NCI-H748 (cell line): Measurements from ENCODE around the gene SCTR.
A peak's percentile ranks its signal among the peaks of the same experiment; 100 is the strongest.

Source experiments
- DNase-seq: peaks from one replicate; lab custom pipeline; 2025; ENCODE audit not compliant: unreplicated experiment; lab: John Stamatoyannopoulos, UW

The SCTR gene

DNA sequence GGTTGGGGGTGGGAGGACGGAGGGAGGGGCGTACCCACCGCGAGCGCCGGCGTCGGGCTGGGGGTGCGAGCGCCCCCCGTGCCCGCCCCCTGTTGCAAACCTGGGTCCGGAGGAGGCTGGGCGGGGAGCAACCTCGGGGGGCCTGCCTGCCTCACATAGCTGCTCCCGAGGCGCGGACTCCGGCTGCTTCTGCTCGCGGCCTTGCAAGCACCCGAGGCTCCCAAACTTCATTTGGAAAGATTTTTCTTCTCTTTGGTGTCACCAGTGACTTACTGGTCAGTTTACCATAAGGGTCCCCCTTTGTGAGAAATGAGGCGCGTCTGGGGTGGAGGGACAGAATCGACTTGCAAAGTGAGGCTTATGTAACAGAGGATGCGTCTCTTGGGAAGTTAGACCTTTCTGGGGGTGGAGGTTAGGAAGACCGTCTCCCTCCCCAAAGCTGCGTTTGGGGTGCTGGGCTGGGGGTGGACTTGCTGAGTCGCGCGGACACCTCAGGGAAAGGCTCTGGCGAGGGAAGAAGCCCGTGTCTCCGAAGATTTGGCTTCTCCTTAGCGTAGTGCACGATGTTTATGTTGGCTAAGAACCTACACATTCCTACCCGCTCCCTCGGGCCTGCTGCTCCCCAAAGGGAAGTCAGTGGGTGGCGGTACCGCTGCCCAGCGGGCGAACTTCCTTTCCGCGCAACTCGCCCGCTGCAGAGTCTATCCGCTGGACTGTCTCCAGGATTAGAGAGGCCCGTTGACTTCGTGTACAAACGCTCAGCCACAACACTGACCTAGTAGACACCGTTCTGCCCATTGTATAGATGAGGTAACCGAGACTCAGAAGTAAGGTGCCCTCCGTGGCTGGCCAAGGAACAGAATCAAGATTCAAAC lies 92.1 kb downstream of the SCTR start:
- peak; percentile 18 for DNase-seq

DNA sequence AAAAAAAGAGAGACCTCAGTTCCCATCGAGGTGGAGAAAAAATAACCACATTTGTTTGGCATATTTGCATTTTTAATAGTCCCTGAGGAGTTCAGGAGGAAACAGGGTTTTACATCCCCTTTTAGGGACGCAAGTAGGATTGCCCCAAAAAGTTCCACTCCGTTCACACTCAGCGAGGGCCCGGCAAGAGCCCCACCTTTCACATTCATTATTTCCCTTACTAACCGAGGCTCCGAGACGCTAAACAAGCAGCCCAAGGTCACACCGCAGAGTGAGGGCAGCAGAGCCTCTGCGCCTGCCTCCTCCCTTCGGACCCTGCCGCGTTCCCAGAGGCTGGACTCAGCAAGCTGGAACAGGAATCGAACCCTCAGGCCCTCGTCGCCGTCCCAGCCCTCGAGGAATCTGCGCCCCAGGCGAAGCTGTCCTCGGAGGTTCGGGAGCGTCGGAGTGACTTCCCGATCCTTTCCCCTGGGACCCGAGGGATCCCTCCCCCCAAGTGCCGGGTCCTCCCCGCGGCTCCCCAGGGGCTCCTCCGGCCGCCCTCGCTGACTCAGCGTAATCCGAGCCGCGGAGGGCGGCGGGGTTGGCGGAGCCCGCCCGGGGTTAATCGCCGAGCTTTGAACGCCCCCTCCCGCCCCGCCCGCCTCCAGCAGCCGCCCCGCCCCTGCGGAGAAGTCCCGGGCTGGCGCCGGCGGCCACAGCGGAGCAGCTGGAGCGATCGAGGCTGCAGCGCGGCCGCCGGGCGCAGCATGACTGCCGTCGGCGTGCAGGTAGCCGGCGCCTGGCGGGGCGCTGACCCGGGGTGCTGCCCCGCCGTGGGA lies 92.9 kb downstream of the SCTR start, which contains the start of gene TMEM37:
TSS of gene TMEM37 (plus strand) at position 700 of the 821 bp plus-strand sequence. CDS start at position 750, 50 bp downstream.
- peak; percentile 65 for DNase-seq

DNA sequence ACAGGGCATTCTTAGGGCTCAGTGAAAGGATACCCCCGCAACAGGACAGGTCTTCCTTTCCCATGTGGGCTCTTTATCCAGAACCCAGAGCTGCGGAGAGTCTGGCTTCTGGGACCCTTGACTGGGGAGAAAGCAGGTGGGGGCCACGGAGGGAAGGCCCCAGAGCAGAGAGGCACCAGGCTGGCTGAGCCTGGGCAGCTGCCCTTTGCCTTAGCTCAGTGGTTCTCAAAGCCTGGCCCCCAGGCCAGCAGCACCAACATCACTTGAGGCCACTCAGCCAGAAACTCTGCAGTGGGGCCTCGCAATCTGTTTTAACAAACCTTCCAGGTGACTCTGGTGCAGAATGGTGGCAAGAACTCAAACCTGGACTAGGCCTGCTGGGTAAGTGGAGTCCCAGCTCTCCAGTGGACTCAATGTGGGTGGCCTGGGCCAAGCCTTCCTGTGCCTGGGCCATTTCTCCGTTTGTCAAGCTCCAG lies 94.2 kb downstream of the SCTR start:
- DNase-seq, result no peak

DNA sequence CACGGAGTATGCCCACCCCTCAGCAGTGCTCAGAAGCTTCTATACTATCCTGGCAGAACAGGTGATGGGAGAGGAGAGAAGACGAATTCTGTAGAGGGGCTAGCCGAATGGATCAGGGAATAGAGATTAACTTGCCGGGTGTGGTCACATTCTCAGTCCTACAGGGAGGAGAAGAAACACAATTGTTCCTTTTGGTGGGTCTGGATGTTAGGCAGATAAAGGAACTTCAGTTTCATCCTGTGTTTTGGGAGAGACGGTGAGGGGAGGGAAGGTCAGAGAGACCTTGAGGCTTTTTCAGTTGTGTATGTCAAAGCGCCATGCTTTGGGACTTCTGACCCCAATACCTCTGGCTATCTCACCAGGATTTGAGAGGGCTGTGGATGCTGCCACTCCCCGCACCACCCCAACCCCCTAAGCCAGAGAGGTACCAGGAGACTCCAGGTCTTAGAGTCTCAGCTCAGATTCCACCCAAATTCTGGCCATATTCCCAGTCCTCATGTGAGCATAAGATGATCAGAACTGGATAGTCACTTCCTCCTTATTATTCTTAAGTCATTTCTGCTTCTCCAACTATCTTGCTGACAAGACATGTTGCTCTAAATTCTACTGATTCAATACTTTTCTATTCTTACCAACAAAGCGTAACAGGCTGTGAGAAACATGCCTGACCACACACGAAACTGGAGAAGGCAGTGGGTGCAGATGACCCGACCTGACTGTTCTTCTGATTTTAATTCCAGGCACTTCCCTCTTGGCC lies 94.9 kb downstream of the SCTR start:
- no peak for DNase-seq

DNA sequence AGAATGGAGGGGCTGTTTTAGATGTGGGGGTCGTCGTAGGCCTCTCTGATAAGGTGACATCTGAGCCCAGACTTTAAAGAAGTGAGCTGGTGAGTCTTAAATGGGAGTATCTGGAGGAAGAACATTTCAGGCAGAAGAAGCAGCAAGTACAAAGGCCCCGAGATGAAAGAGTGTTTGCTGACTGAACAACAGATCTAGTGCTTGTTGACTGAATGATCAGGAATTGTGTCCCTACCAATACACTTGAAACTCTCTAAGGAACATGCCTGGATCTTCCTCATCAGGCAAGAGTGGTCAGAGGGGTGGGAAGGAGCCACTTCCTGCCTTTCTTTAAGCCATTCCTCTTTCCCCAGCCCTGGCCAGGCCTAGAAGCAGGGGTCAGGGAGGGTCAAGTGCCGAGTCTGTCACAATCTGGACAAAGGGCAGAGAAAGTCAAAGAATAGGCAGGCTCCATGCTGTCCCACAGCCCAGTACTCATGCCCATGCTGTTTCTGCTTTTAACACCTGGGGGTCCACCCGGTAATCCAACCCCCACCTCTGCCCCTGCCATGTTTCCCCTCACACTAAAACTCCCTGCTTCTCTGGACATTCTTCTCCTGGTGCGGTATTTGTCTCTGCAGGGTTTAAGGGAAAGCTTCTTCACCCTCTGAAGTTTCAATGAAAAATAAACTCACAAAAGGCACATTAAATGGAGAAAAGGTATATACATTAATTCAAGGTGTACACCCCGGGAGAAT lies 95.6 kb downstream of the SCTR start:
- no peak for DNase-seq

DNA sequence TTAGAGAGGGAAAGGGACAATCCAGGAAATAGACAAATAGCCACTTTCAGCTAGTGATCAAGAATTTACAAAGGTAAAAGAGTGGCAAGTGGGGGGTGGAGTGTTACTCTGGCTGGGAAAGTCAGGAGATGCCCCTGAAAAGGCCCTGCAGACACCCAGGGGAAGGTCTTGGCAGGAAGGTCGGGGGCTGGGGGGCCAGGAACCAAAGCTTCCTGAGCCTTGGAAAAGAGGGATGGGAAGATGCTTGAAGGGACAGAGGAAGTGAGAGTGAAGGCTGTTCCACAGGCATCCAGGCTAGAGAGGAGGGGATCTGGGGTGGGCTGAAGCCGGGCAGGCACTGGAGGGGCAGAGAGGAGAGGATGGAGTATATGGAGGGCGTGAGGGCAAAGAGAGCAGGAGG lies 96.5 kb downstream of the SCTR start:
- no peak for DNase-seq

DNA sequence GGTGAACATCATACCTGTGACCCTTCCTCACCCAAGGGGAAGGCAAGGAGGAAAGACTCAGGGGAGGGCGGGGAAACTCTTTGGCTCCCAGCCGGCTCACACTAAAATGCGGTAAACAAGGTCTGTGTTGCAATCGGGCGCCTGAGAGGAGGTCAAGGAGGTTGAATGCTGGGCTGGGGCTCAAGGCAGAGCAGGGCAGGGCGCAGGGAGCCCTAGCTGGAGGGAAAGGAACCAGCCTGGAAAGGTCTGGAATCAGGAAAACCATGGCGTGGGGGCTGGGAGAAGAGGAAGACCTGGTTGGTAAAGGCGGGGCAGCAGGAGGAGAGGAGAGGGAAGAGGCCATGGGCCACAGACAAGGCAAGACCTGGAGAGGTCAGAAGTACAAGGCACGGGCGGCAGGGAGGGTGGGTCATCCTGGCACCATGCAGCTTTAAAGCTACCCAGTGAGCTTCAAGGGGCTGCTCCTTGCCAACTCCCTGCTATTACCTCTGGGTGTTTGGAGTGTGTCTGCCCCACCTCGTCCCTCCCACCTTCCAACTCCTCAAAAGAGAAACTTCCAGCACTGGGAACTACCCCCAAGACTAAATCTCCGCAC lies 97.4 kb downstream of the SCTR start:
- DNase-seq, result no peak

DNA sequence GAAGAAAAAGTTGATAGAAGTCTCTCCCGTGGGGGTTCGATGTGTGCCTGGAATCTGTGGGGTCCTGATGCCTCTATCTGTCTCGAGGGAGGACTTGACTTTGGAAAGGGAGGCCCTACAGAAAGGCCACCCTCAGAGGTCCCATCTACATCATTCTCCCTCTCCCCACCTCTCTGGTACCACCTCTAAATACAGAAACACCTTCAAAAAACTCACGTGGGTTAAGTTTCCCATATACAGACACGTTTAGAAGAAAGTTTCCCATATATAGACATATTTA lies 97.9 kb downstream of the SCTR start:
- DNase-seq, result no peak

DNA sequence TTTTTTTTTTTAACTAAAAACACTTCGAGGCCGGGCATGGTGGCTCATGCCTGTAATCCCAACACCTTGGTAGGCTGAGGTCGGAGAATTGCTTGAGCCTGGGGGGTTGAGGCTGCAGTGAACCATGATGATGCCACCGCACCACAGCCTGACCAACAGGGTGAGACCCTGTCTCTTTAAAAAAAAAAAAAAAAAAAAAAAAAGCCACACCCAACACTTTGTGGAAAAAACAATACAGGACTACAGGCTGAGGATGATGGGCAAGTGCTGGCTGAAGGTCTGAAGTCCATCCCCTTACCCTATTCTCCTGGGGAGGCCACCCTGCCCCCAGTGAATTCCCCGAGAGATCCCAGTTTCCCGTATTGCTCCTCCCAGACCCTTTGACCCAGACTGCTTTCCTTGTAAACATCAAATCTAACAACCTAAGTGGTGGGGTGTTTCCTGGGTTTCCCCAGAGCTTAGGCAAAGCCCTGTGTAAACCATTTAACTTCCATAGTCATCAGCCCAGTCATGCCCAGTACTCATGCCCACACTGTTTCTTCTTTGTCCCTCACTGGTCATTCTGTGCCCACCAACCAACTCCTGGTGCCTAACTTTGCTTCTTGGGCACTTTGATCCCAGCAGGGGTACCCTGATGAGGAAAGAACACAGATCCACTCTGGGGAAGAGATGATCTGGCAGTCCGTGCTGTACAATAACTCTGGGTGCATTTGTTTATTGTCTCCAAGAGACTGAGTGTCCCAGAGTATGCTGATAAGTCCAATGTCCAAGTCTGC lies 98.5 kb downstream of the SCTR start:
- DNase-seq, result no peak

DNA sequence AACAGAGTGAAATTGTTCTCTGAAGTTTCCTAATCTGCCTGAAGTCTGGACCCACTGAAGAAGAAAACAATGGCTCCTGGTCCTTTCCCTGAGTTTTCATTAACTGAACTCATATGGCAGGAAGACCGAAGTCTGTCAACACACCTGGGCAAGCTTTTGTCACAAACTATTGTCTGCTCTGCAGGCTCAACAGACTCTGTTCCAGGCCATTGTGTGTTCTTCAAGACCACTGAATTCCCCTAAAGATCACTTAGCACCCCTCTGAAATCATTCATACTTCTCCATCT lies 99.2 kb downstream of the SCTR start:
- no peak for DNase-seq

DNA sequence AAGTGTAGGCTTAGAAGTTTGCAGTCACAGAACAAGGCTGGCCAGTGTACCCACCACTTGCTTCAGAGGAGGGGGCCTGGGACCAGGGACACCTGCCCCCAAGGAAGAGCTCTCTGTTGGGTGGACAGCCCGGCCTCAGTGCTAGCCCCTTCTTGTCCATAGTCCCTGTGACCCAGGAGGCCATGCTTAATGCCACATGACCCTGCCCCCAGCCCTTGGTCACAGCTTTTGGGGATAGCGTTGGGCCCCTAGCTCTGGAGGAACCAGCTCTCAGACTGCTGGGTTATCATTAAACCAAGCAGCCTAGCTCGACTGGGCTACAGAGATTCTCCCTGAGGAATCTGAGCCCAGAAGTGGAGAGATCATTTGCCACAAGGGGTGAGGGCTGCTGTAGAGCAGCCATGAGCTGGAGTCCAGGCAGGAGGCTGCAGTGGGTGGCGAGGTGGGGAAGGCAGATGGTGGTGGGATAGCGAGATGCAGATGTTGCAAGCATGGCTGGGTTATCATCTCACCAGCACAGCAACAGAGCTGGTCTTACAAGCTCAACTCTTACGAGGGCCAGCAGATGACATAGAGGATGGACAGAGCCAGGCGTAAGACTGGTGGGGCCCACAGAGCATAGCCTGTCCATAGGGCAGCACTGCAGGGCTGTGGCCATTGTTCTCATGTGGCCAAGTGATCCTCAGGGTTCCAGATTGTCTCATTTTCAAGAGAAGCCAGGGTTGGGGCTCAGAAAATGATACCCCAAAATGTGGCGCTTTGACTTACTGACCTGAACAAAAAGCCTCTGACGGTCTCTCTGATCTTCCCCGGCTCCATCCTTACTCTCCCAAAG lies 99.8 kb downstream of the SCTR start:
- no peak for DNase-seq

DNA sequence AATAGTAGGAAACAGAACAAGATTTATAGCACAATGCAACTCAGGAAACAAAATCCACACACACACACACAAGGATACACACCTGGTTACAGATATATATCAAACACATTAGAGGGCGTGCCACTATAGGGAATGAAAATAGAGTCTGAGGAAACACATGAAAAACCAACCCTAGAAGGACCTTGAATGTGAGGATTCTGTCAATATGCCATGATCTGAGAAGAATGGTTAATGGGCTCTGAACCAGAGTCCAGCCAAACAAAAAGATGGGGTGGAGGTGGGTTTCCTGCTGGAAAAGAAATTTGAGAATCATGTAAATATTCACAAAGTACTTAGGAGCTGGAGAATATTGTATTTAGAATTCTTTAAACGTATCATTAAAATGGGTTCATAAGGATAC lies 100.5 kb downstream of the SCTR start:
- DNase-seq, result no peak

DNA sequence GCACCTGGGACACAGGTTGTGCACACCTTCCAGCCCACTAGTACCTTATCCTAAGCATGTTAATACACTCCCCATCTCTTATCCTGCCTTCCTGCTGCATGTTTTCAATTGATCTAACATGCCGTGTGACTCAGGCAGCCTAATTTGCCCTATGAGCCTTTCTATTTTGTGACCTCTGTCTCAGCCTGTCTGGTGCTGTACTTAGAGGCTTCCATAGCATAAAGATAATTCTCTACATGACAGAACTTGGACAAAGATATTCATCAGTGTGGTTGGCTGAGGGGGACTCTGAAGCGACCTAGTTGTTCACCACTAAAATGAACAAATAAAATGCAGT lies 101.2 kb downstream of the SCTR start:
- DNase-seq, result no peak

DNA sequence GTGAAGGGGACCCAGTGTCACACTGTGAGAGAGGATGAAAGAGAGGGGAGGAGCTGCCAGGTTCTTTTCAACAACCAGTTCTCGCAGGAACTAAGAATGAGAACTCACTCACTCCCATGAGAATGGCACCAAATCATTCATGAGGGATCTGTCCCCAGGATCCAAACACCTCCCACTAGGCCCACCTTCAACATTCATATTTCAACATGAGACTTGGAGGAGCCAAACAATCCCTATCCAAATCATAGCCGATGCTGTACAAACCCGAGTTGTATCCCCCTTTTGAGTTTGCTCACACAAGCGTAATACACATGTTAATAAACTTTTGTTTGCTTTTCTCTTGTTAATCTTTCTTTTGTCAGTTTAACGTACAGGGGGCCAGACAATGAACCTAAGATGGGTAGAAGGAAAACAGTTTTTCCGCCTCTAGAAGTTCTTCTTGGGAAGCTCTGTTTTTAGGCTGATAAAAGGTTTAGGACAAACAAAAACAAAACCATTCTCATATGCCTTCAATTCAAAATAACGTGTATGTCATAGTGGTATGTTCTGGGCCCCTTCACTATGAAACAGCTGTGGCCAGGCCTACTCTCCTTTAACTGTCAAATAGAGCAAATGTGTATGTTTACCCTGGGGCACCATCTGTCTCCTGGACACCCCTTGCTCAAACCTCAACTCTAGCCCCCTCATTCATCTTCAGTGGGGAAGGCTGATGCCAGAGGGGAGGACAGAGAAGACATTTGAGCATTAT lies 101.7 kb downstream of the SCTR start:
- DNase-seq, result peak; percentile 21

DNA sequence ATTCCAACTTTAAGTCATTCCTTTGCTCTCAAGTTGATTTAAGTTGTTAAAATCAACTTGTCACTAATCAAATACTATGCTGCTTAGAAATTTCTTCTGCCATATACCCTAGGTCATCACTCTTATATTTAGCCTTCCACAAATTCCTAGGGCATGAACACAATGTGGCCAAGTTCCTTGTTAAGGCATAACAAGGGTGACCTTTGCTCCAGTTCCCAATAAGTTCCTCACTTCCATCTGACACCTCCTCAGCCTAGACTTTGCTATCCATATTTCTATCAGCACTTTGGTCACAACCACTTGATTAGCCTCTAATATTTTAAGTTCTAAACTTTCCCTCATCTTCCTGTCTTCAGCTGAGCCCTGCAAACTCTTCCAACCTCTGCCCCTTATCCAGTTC lies 102.5 kb downstream of the SCTR start:
- no peak for DNase-seq

DNA sequence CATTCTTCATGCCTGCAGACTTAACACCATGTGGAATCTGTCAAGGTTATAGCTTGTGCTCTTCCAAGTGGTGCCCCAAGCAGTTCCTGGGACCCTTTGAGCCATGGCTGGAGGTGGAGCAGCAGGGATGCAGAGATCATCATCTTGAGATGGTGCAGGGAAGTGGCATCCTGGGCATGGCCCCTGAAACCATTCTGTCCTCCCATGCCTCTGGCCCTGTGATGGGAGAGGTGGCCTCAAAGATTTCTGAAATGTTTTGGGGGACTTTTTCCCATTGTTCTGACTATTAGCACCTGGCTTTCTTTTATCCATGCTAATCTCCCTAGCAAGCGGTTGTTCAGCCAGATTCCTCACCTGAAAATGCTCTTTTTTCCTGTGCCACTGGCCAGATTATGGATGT lies 103.0 kb downstream of the SCTR start:
- no peak for DNase-seq

DNA sequence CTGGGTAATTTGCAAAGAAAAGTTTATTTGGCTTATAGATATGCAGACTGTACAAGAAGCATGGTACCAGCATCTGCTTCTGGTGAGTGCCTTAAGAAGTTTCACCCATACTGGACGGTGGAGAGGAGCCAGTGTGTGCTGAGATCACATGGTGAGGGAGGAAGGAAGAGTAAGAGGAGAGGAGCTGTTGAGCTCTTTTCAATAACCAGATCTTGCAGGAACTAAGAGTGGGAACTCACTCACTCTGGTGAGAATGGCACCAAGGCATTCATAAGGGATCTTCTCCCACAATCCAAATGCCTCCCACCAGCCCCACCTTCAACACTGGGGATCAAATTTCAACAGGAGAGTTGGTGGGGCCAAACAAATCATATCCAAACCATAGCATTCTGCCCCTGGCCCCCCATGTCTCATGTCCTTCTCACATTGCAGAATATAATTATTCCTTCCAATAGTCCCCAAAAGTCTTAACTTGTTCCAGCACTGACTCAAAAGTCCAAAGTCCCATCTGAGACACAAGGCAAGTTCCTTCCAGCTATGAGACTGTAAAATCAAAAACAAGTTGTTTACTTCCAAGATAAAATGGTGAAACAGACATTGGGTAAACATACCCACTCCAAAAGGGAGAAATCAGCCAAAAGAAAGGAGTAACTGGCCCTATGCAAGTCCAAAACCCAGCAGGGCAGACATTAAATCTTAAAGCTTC lies 104.3 kb downstream of the SCTR start:
- no peak for DNase-seq

DNA sequence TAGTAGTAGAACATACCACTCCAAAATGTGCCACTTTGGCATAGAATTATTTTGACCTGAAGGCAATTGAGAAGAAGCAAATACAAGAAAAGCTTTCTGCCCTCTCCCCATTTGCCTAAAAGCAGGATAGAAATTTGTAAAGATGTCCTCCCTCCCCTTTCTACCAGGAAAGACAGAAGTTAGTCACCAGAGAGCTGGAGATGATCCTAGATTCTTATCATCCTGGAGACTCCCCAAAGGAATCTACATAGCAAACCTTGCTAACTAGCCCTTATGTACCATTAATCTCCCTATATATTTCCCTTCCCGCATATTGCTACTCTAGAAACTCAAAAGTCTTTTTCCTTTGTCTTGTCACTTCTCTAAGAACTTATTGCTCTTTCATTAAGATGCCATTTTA lies 105.2 kb downstream of the SCTR start:
- DNase-seq, result no peak
